A549 (cell line): ENCODE data around the gene PFDN6. TPM values are rescaled to one million over a fixed set of nuclear protein-coding genes. Genes with fewer than 3 reads are reported as not detected.

ENCODE experiments used
- ATAC-seq, 2 experiments: fragments of 200-7000 bp in 1 of 2; fragments of >200 bp in 1 of 2; cut with Nextera tagmentation in 1 of 2; cut with Tn5 transposase in 1 of 2; 3 replicates each; pipeline versions ENCODE4 v1.8.0 to v1.9.1; 2018 to 2020; ENCODE audit warnings: mild to moderate bottlenecking in 1 of 2, moderate library complexity in 1 of 2
- CTCF ChIA-PET: fragments of 300-600 bp; sonication (Branson Sonifier 250); formaldehyde crosslinking; extraction: SDS; loops from one replicate; lab custom pipeline; 2021; ENCODE audit warnings: antibody characterized with exemption, inconsistent platforms; lab: Yijun Ruan, JAX
- POLR2A ChIA-PET: fragments of 350-600 bp; formaldehyde crosslinking; extraction: SDS; loops from one replicate; lab custom pipeline; 2021; ENCODE audit warnings: antibody characterized with exemption, inconsistent platforms; lab: Yijun Ruan, JAX
- DNase-seq, 2 experiments: peaks; one replicate each; pipeline versions ENCODE4 v3.0.0 to v3.0.0-alpha.2; 2011 to 2016; ENCODE audit warnings: low read depth in 1 of 2, low spot score in 1 of 2
- FAIRE-seq: peaks from 2 replicates; lab custom pipeline; 2011; peaks lifted over from hg19 to GRCh38; lab: Jason Lieb, UNC
- H3K27ac ChIP-seq, 2 experiments: fragments of >200 bp; sonication (Bioruptor Twin); formaldehyde crosslinking; 3 replicates each; pipeline ENCODE4 v1.5.1; 2016 to 2017
- H3K4me1 ChIP-seq: fragments of >200 bp; sonication (Bioruptor Twin); formaldehyde crosslinking; 3 replicates; pipeline ENCODE4 v1.6.1; 2016
- H3K4me2 ChIP-seq: fragments of >200 bp; sonication (Bioruptor Twin); formaldehyde crosslinking; 3 replicates; pipeline ENCODE4 v1.6.1; 2016
- H3K4me3 ChIP-seq: fragments of >200 bp; sonication (Bioruptor Twin); formaldehyde crosslinking; 3 replicates; pipeline ENCODE4 v1.5.1; 2016
- H3K9me3 ChIP-seq: fragments of >200 bp; sonication (Bioruptor Twin); formaldehyde crosslinking; 3 replicates; pipeline ENCODE4 v1.6.1; 2016
- BHLHE40 ChIP-seq: IDR thresholded peaks from 2 replicates; pipeline ENCODE4 v1.6.1; 2012; ENCODE audit warnings: low read depth, low read length, inconsistent platforms
- EHF ChIP-seq: fragments of 250-450 bp; sonication (Bioruptor Pico); IDR thresholded peaks from 2 replicates; pipeline ENCODE4 v1.5.0; 2020; ENCODE audit warnings: mild to moderate bottlenecking
- EHMT2 ChIP-seq: fragments of 200-600 bp; sonication (generic); IDR thresholded peaks from 2 replicates; pipeline ENCODE4 v1.6.1; 2016; ENCODE audit warnings: antibody characterized with exemption, low read depth, mild to moderate bottlenecking, moderate library complexity
- EP300 ChIP-seq, 2 experiments: fragments of >200 bp; sonication (Bioruptor Twin); formaldehyde crosslinking; IDR thresholded peaks; 2 replicates in 1 of 2; 3 replicates in 1 of 2; pipeline ENCODE4 v1.6.1; 2016 to 2017
- ESRRA ChIP-seq: fragments of 150-350 bp; IDR thresholded peaks from 2 replicates; pipeline ENCODE4 v1.6.1; 2014; ENCODE audit warnings: mild to moderate bottlenecking, low read length, borderline replicate concordance
- FOSB ChIP-seq: fragments of 250-450 bp; sonication (Bioruptor Pico); IDR thresholded peaks from 2 replicates; pipeline ENCODE4 v1.5.0; 2020; ENCODE audit warnings: mild to moderate bottlenecking, moderate library complexity
- FOSL2 ChIP-seq, 2 experiments: fragments of 450-650 bp in 1 of 2; fragments of >200 bp in 1 of 2; sonication (Bioruptor Twin) in 1 of 2; formaldehyde crosslinking; IDR thresholded peaks; 2 replicates each; pipeline versions ENCODE4 v1.5.0 to v1.6.1; 2016 to 2020; ENCODE audit warnings: mild to moderate bottlenecking in 1 of 2, moderate library complexity in 1 of 2
- GATA3 ChIP-seq: IDR thresholded peaks from 2 replicates; pipeline ENCODE4 v1.6.1; 2012; ENCODE audit warnings: borderline replicate concordance
- HDAC2 ChIP-seq: fragments of 200-600 bp; sonication (generic); IDR thresholded peaks from 2 replicates; pipeline ENCODE4 v1.6.1; 2016
- HOXB5 ChIP-seq: fragments of 250-450 bp; sonication (Bioruptor Pico); IDR thresholded peaks from 2 replicates; pipeline ENCODE4 v1.5.0; 2020; ENCODE audit warnings: mild to moderate bottlenecking, moderate library complexity
- KDM1A ChIP-seq: fragments of 200-600 bp; sonication (generic); IDR thresholded peaks from 2 replicates; pipeline ENCODE4 v1.6.1; 2016; ENCODE audit warnings: low read depth, mild to moderate bottlenecking
- KDM5A ChIP-seq: fragments of 200-600 bp; sonication (generic); IDR thresholded peaks from 2 replicates; pipeline ENCODE4 v1.6.1; 2016; ENCODE audit warnings: antibody characterized with exemption, mild to moderate bottlenecking
- NFE2L2 ChIP-seq: fragments of 150-350 bp; conservative IDR thresholded peaks from 2 replicates; pipeline ENCODE4 v1.6.1; 2014; ENCODE audit warnings: low read length
- NPAS2 ChIP-seq: fragments of 250-450 bp; sonication (Bioruptor Pico); IDR thresholded peaks from 2 replicates; pipeline ENCODE4 v1.8.0; 2022; ENCODE audit warnings: mild to moderate bottlenecking, moderate library complexity, borderline replicate concordance
- PHF8 ChIP-seq: fragments of 200-600 bp; sonication (generic); IDR thresholded peaks from 2 replicates; pipeline ENCODE4 v1.6.1; 2016; ENCODE audit warnings: low read depth, mild to moderate bottlenecking, antibody characterized with exemption, moderate library complexity, borderline replicate concordance
- POLR2AphosphoS2 ChIP-seq: conservative IDR thresholded peaks from 2 replicates; pipeline ENCODE4 v1.6.1; 2012; ENCODE audit warnings: low read length, improper control_type of control experiment, inconsistent platforms
- RFX5 ChIP-seq: fragments of 450-650 bp; IDR thresholded peaks from 2 replicates; pipeline ENCODE4 v1.7.1; 2014; ENCODE audit warnings: antibody characterized with exemption, mild to moderate bottlenecking, moderate library complexity
- RNF2 ChIP-seq: fragments of 200-600 bp; sonication (generic); IDR thresholded peaks from 2 replicates; pipeline ENCODE4 v1.6.1; 2016; ENCODE audit warnings: low read depth, mild to moderate bottlenecking, antibody characterized with exemption, moderate library complexity, borderline replicate concordance
- SMC3 ChIP-seq: fragments of >200 bp; sonication (Bioruptor Twin); formaldehyde crosslinking; IDR thresholded peaks from 3 replicates; pipeline ENCODE4 v1.6.1; 2018; ENCODE audit warnings: inconsistent platforms
- TFCP2L1 ChIP-seq: fragments of 250-450 bp; sonication (Bioruptor Pico); IDR thresholded peaks from 2 replicates; pipeline ENCODE4 v1.5.0; 2021; ENCODE audit warnings: mild to moderate bottlenecking
- TP53 ChIP-seq: fragments of 250-450 bp; sonication (Bioruptor Pico); IDR thresholded peaks from 2 replicates; pipeline ENCODE4 v1.5.0; 2021; ENCODE audit warnings: mild to moderate bottlenecking, moderate library complexity
- ZC3H11A ChIP-seq: fragments of 450-650 bp; IDR thresholded peaks from 2 replicates; pipeline ENCODE4 v1.6.1; 2014; ENCODE audit warnings: antibody characterized with exemption, mild to moderate bottlenecking
- ZNF302 ChIP-seq: fragments of 250-450 bp; sonication (Bioruptor Pico); IDR thresholded peaks from 2 replicates; pipeline ENCODE4 v1.9.0; 2021; ENCODE audit warnings: inconsistent platforms, mild to moderate bottlenecking, moderate library complexity
- WGBS: methylation state at CpG from one replicate; pipeline ENCODE4 v1.1.6; 2017; ENCODE audit errors: missing lambda C conversion rate; 5-methylcytosine and 5-hydroxymethylcytosine counted together
- polyA plus RNA-seq, 4 experiments: library from polyadenylated mRNA; depleted of rRNA in 3 of 4; stranded (reverse); fragments of >200 nt; fragmentation: RNase III in 1 of 4; extraction: RNeasy Plus Mini Kit Qiagen cat#74134 plus additional on column Dnase treatment in 1 of 4; gene quantifications; 2 replicates in 3 of 4; 3 replicates in 1 of 4; pipeline ENCODE4 v1.2.3, GENCODE V29; 2011 to 2017
- TF ChIP-seq, protein P1 (sequence below): fragments of 150-350 bp; IDR thresholded peaks from 2 replicates; pipeline ENCODE4 v1.6.1; 2014; ENCODE audit warnings: low read depth, mild to moderate bottlenecking, low read length
- TF ChIP-seq, protein P2 (sequence below): fragments of 200-600 bp; sonication (generic); IDR thresholded peaks from 2 replicates; pipeline ENCODE4 v1.6.1; 2016; ENCODE audit warnings: antibody characterized with exemption, mild to moderate bottlenecking, moderate library complexity
- TF ChIP-seq, protein P3 (sequence below): fragments of 250-450 bp; sonication (Bioruptor Pico); IDR thresholded peaks from 2 replicates; pipeline ENCODE4 v1.5.0; 2021; ENCODE audit warnings: mild to moderate bottlenecking, moderate library complexity, borderline replicate concordance
- TF ChIP-seq, protein P4 (sequence below): fragments of >200 bp; sonication (Bioruptor Twin); formaldehyde crosslinking; IDR thresholded peaks from 2 replicates; pipeline ENCODE4 v1.6.1; 2016
- TF ChIP-seq, protein P5 (sequence below): fragments of >200 bp; sonication (Bioruptor Twin); formaldehyde crosslinking; IDR thresholded peaks from 3 replicates; pipeline ENCODE4 v1.6.1; 2016

Gene PFDN6
- polyA plus RNA-seq, 2 of the 4 experiments (the other 2 are of a cell fraction): 84.6 to 120 TPM

DNA sequence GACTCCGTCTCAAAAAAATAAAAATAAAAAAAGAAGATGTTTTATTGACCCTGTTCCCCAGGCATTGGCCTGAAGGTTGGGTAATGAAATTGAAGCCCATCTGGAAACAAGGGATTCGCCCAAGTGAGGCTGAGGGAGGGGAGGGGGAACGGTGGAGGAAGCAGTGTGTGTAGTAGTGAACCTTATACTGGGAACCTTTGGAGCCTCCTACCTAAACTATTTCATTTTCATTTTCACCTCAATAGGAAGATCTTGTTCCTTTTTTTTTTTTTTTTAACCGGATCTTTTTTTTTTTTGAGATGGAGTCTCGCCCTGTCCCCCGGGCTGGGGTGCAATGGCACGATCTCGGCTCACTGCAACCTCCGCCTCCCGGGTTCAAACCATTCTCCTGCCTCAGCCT, 41.3 kb downstream of the PFDN6 start:
- Histone ChIP-seq H3K4me1 (no peaks in the 10 kb centered on the region), H3K27ac (no peak overlapping the region), H3K4me2 (no peak overlapping the region), H3K9me3 (no peaks in the 10 kb centered on the region)
- DNase-seq (no peak), ATAC-seq (no peak)
- TF ChIP-seq KDM5A (no peak), BHLHE40 (no peak), PHF8 (no peak), KDM1A (no peak), ESRRA (no peak), ZNF302 (CRISPR knock-in tag) (no peak), SMC3 (no peak), RNF2 (no peak), EHF (CRISPR knock-in tag) (no peak), POLR2AphosphoS2 (no peak), RFX5 (no peak), GATA3 (no peak), TFCP2L1 (CRISPR knock-in tag) (no peak), EP300 (IDR thresholded peaks at IDR 0.05) (no peak), ZC3H11A (no peak)
- TF ChIP-seq, protein P1, sequence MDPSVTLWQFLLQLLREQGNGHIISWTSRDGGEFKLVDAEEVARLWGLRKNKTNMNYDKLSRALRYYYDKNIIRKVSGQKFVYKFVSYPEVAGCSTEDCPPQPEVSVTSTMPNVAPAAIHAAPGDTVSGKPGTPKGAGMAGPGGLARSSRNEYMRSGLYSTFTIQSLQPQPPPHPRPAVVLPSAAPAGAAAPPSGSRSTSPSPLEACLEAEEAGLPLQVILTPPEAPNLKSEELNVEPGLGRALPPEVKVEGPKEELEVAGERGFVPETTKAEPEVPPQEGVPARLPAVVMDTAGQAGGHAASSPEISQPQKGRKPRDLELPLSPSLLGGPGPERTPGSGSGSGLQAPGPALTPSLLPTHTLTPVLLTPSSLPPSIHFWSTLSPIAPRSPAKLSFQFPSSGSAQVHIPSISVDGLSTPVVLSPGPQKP: no peak
- TF ChIP-seq, protein P2, sequence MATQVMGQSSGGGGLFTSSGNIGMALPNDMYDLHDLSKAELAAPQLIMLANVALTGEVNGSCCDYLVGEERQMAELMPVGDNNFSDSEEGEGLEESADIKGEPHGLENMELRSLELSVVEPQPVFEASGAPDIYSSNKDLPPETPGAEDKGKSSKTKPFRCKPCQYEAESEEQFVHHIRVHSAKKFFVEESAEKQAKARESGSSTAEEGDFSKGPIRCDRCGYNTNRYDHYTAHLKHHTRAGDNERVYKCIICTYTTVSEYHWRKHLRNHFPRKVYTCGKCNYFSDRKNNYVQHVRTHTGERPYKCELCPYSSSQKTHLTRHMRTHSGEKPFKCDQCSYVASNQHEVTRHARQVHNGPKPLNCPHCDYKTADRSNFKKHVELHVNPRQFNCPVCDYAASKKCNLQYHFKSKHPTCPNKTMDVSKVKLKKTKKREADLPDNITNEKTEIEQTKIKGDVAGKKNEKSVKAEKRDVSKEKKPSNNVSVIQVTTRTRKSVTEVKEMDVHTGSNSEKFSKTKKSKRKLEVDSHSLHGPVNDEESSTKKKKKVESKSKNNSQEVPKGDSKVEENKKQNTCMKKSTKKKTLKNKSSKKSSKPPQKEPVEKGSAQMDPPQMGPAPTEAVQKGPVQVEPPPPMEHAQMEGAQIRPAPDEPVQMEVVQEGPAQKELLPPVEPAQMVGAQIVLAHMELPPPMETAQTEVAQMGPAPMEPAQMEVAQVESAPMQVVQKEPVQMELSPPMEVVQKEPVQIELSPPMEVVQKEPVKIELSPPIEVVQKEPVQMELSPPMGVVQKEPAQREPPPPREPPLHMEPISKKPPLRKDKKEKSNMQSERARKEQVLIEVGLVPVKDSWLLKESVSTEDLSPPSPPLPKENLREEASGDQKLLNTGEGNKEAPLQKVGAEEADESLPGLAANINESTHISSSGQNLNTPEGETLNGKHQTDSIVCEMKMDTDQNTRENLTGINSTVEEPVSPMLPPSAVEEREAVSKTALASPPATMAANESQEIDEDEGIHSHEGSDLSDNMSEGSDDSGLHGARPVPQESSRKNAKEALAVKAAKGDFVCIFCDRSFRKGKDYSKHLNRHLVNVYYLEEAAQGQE: no peak
- TF ChIP-seq, protein P3, sequence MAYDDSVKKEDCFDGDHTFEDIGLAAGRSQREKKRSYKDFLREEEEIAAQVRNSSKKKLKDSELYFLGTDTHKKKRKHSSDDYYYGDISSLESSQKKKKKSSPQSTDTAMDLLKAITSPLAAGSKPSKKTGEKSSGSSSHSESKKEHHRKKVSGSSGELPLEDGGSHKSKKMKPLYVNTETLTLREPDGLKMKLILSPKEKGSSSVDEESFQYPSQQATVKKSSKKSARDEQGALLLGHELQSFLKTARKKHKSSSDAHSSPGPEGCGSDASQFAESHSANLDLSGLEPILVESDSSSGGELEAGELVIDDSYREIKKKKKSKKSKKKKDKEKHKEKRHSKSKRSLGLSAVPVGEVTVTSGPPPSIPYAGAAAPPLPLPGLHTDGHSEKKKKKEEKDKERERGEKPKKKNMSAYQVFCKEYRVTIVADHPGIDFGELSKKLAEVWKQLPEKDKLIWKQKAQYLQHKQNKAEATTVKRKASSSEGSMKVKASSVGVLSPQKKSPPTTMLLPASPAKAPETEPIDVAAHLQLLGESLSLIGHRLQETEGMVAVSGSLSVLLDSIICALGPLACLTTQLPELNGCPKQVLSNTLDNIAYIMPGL: no peak
- TF ChIP-seq, all 56 proteins: peak for 0
- H3K4me3 ChIP-seq: no peak overlapping the region
- ChIA-PET CTCF (no interaction called here), POLR2A (no interaction called here)
- no peak for FAIRE-seq
- WGBS: 68% methylated on average over 10 of the region's 10 CpGs

DNA sequence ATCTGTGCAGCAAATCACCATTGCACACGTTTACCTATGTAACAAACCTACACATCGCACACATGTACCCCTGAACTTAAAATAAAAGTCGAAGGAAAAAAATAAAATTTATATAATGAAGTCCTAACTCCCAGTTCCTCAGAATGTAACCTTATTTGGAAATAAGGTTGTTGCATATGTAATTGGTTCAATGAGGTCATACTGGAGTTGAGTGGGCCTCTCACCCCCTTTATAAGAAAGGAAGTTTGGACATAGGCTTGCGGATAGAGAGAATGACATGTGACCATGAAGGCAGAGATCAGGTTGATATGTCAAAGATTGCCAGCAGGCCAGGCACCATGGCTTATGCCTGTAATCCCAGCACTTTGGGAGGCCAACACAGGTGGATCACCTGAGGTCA, 44.3 kb downstream of the PFDN6 start:
- WGBS: 85% methylated on average over 4 of the region's 4 CpGs
- ATAC-seq (no peak), FAIRE-seq (no peak), DNase-seq (no peak)
- H3K9me3 ChIP-seq: no peaks in the 10 kb centered on the region
- no peaks in the 10 kb centered on the region for H3K4me1 ChIP-seq
- H3K27ac ChIP-seq: no peak overlapping the region
- ChIA-PET CTCF (interaction anchor here (0.6 to 5.8 kb wide), 2 partner anchors 11 to 219 kb away, joined by 4 to 24 read pairs; no protein-coding TSS in a partner anchor), POLR2A (interaction anchor here (0.8 kb wide), 1 partner anchor 16 kb away, joined by 3 read pairs; the partner anchor contains the start of gene ZBTB22)
- H3K4me3 ChIP-seq: no peak overlapping the region
- H3K4me2 ChIP-seq: no peak overlapping the region
- TF ChIP-seq NPAS2 (CRISPR knock-in tag): no peak
- TF ChIP-seq ZNF302 (CRISPR knock-in tag): no peak
- no peak for TF ChIP-seq HOXB5 (CRISPR knock-in tag)
- TF ChIP-seq FOSL2 (IDR thresholded peaks at IDR 0.05): no peak
- no peak for TF ChIP-seq FOSL2 (CRISPR knock-in tag; IDR thresholded peaks at IDR 0.05)
- no peak for TF ChIP-seq PHF8
- no peak for TF ChIP-seq TP53 (CRISPR knock-in tag)
- TF ChIP-seq RNF2: no peak
- TF ChIP-seq FOSB: no peak
- TF ChIP-seq, protein P3: no peak
- TF ChIP-seq, protein P4, sequence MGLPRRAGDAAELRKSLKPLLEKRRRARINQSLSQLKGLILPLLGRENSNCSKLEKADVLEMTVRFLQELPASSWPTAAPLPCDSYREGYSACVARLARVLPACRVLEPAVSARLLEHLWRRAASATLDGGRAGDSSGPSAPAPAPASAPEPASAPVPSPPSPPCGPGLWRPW: no peak
- no peak for TF ChIP-seq HDAC2
- TF ChIP-seq, protein P5, sequence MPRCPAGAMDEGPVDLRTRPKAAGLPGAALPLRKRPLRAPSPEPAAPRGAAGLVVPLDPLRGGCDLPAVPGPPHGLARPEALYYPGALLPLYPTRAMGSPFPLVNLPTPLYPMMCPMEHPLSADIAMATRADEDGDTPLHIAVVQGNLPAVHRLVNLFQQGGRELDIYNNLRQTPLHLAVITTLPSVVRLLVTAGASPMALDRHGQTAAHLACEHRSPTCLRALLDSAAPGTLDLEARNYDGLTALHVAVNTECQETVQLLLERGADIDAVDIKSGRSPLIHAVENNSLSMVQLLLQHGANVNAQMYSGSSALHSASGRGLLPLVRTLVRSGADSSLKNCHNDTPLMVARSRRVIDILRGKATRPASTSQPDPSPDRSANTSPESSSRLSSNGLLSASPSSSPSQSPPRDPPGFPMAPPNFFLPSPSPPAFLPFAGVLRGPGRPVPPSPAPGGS: no peak
- no peak for TF ChIP-seq NFE2L2
- TF ChIP-seq SMC3: no peak
- TF ChIP-seq EHMT2: no peak
